Measurements from ENCODE around the gene MMD.
"Not testable (repeated sequence)": the region's sequence is repeated elsewhere in the genome, so short reads cannot be mapped to it uniquely, and the experiment has no call there.

MMD gene, protein sequence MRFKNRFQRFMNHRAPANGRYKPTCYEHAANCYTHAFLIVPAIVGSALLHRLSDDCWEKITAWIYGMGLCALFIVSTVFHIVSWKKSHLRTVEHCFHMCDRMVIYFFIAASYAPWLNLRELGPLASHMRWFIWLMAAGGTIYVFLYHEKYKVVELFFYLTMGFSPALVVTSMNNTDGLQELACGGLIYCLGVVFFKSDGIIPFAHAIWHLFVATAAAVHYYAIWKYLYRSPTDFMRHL

DNA sequence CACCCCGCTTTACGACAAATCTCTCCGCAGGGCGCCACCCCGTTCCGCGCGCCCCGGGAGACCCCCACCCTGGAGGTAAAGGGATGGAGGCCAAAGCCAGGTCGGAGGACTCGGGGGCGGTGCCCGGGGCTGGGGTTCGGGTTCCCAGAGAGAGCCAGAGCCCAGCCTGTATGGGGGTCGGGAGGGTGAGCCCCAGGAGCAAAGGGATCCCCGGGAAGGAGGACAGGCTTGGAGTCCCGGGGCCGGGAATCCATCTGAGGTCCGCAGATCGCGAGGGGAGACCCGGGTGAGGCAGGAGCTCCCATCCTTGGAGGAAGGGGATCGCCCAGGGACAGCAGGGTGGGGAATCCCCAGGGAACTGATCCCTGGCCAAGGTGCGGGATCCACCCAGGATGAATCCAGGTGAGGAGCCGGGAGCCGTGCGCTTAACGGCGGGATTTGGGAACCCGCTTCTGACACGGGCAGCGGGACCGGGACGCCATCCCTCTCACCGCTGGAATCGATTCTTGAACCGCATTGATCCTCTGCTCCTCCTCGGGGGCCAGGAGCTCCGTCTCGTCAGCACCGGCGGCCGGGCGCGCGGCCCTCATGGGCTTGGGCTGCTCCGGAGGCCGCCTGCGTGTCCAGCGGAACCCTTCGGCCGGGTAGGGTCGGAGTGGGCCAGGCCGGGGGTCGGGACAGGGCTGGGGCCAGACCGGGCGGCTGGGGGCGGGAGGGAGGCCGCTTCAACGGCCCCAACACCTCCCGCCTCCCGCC lies at the start of gene MMD:
TSS of gene MMD (minus strand) at position 657 of the 756 bp plus-strand sequence. CDS start at position 517, 140 bp downstream.
- no peak for DNase-seq (ENCODE audit: low read depth)
- TF ChIP-seq, protein P1, sequence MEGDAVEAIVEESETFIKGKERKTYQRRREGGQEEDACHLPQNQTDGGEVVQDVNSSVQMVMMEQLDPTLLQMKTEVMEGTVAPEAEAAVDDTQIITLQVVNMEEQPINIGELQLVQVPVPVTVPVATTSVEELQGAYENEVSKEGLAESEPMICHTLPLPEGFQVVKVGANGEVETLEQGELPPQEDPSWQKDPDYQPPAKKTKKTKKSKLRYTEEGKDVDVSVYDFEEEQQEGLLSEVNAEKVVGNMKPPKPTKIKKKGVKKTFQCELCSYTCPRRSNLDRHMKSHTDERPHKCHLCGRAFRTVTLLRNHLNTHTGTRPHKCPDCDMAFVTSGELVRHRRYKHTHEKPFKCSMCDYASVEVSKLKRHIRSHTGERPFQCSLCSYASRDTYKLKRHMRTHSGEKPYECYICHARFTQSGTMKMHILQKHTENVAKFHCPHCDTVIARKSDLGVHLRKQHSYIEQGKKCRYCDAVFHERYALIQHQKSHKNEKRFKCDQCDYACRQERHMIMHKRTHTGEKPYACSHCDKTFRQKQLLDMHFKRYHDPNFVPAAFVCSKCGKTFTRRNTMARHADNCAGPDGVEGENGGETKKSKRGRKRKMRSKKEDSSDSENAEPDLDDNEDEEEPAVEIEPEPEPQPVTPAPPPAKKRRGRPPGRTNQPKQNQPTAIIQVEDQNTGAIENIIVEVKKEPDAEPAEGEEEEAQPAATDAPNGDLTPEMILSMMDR (IDR thresholded peaks at IDR 0.05; ENCODE audit: control insufficient read depth, insufficient read depth, low read depth, low read length, missing control alignments) = no peak

DNA sequence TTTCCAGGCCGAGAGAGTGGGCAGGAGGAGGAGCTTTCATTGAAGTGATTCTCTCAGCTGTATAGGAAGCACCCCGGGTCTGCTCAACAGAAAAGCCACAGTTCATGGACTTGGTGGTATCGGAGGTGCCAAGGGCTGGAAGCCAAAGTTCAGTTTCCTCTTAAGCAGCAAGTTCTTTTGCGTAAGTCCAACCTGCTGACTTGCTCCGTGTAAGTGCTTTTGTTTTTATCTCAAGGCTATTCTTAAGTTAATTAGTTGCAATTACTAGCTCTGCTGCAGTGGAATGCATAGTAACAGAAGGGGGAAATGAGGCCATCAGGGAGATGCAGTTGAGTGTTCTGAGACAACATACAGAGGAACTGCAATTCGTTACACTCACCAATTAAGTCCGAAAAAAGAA lies 45.0 kb upstream of the MMD start:
- no peak for DNase-seq (ENCODE audit: low read depth)
- TF ChIP-seq, protein P1 (IDR thresholded peaks at IDR 0.05; ENCODE audit: control insufficient read depth, insufficient read depth, low read depth, low read length, missing control alignments) = no peak
- no peak overlapping the region for H3K4me3 ChIP-seq (ENCODE audit: control insufficient read depth, low read depth, low read length)

More for the DNA sequence above, at the start of gene MMD:
- peak within 1 kb of the TSS; percentile 92 for H3K4me3 ChIP-seq (ENCODE audit: control insufficient read depth, low read depth, low read length)

DNA sequence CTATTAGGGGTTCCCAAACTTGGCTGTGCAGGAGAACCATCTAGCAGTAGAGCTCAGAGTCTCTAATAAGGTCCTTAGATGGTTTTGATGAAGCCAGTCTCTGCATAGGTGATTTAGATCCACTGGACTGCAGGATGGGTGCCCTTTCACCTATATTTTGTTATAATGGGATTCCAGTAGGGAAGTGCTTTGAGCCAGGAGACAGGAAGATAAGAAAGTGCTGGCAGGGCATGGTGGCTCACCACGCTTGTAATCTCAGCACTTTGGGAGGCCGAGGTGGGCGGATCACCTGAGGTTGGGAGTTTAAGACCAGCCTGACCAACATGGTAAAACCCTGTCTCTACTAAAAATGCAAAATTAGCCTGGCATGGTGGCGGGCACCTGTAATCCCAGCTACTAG lies 44.1 kb upstream of the MMD start:
- not testable (repeated sequence) for DNase-seq (ENCODE audit: low read depth); H3K4me3 ChIP-seq (ENCODE audit: control insufficient read depth, low read depth, low read length)

DNA sequence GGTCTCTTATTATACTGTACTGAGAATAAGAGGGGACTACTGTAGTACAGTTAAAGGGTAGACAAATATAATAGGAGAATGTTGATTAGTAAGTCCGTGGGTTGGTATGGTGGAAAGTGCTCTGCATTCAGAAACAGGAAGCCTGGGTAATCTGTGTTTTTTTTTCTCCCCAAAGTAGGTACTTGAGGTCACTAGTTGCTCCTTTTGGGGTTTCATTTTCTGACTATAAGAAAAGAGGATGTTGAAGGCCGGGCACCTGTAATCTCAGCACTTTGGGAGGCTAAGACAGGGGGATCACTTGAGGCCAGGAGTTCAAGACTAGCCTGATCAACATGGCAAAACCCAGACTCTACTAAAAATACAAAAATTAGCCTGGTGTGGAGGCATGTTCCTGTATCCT lies 42.0 kb upstream of the MMD start:
- TF ChIP-seq, protein P1 (IDR thresholded peaks at IDR 0.05; ENCODE audit: control insufficient read depth, insufficient read depth, low read depth, low read length, missing control alignments) = no peak
- H3K4me3 ChIP-seq (ENCODE audit: control insufficient read depth, low read depth, low read length) = no peak overlapping the region
- DNase-seq (ENCODE audit: low read depth) = no peak

DNA sequence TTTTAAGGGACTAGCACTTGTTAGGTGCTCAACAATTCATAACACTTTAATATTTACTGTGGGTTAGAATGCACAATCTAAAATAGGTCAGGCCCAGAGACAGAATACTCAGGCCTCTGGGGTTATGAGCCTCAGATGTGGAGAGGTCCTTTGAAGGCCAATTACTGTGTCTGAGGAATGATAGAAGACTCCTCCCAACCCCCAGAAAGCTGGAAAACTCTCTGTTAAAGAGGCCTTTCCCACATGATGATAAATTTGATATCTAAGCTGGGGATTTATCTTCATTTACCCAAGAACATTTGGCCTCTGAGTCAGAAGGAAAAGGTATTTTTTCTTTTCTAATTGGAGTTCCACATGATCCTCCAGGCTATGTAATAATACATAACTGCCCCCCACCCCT lies 41.1 kb upstream of the MMD start:
- TF ChIP-seq, protein P1 (IDR thresholded peaks at IDR 0.05; ENCODE audit: control insufficient read depth, insufficient read depth, low read depth, low read length, missing control alignments) = no peak
- DNase-seq (ENCODE audit: low read depth) = no peak
- no peak overlapping the region for H3K4me3 ChIP-seq (ENCODE audit: control insufficient read depth, low read depth, low read length)

DNA sequence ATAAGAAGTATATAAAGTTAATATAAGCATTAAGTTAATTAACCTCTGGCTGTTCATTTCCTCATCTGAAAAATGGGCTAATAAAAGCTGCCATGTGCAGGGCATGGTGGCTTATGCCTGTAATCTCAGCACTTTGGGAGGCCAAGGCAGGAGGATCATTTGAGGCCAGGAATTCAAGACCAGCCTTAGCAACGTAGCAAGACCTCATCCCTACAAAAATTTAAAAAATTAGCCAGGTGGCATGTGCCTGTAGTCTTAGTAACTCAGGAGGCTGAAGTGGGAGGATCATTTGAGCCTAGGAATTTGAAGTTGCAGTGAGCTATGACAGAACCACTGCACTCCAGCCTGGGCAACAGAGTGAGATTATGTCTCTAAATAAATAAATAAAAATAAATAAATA lies 40.6 kb upstream of the MMD start:
- TF ChIP-seq, protein P1 (IDR thresholded peaks at IDR 0.05; ENCODE audit: control insufficient read depth, insufficient read depth, low read depth, low read length, missing control alignments) = no peak
- no peak for DNase-seq (ENCODE audit: low read depth)

DNA sequence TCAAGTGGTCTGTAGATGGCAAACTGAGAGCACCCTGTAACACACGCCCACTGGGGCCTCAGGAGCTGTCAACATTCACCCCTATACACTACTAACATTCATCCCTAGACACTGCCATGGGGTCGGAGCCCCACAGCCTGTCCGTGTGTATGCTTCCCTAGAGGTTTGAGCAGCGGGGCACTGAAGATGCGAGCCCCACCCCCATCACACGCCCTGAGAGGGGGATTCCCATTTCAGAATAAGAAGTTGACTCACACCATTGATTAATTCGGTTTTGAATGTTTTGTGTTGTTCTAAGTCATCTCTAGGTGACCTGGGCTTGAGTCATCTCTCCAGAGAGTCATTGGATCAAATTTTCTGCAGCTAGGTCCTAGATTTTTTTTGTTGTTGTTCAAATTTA lies 37.3 kb upstream of the MMD start:
- DNase-seq (ENCODE audit: low read depth) = no peak
- no peak overlapping the region for H3K4me3 ChIP-seq (ENCODE audit: control insufficient read depth, low read depth, low read length)
- TF ChIP-seq, protein P1 (IDR thresholded peaks at IDR 0.05; ENCODE audit: control insufficient read depth, insufficient read depth, low read depth, low read length, missing control alignments) = no peak

More for the DNA sequence above, 40.6 kb upstream of the MMD start:
- H3K4me3 ChIP-seq (ENCODE audit: control insufficient read depth, low read depth, low read length) = no peak overlapping the region
